BLaER1 treated with 17β-estradiol and CSF1 and Interleukin-3, amounts not matched to agents 10 nM and 100 nM (cell line): ENCODE data around the gene NOLC1.

Source experiments
- H3K27ac ChIP-seq, 11 experiments: shearing (Covaris generic); formaldehyde crosslinking; 2 replicates each; pipeline ENCODE4 v1.8.1; 2022
- H3K27me3 ChIP-seq, 11 experiments: shearing (Covaris generic); formaldehyde crosslinking; 2 replicates each; pipeline ENCODE4 v1.8.1; 2022
- H3K36me3 ChIP-seq, 11 experiments: shearing (Covaris generic); formaldehyde crosslinking; 2 replicates each; pipeline ENCODE4 v1.8.1; 2022
- H3K4me1 ChIP-seq, 10 experiments: shearing (Covaris generic); formaldehyde crosslinking; 2 replicates each; pipeline ENCODE4 v1.8.1; 2022
- H3K4me2 ChIP-seq, 11 experiments: shearing (Covaris generic); formaldehyde crosslinking; 2 replicates each; pipeline ENCODE4 v1.8.1; 2022
- H3K4me3 ChIP-seq, 10 experiments: shearing (Covaris generic); formaldehyde crosslinking; 2 replicates each; pipeline ENCODE4 v1.8.1; 2022
- H3K9ac ChIP-seq, 11 experiments: shearing (Covaris generic); formaldehyde crosslinking; 2 replicates each; pipeline ENCODE4 v1.8.1; 2022
- H3K9me3 ChIP-seq, 11 experiments: shearing (Covaris generic); formaldehyde crosslinking; replicated peaks in 1 of 11; 2 replicates each; pipeline ENCODE4 v1.8.1; 2022
- H4K20me1 ChIP-seq, 11 experiments: shearing (Covaris generic); formaldehyde crosslinking; 2 replicates each; pipeline ENCODE4 v1.8.1; 2022
- Cebpa-rat ChIP-seq, 11 experiments: shearing (Covaris generic); IDR thresholded peaks; 2 replicates each; pipeline ENCODE4 v1.8.1; 2022

The NOLC1 gene

DNA sequence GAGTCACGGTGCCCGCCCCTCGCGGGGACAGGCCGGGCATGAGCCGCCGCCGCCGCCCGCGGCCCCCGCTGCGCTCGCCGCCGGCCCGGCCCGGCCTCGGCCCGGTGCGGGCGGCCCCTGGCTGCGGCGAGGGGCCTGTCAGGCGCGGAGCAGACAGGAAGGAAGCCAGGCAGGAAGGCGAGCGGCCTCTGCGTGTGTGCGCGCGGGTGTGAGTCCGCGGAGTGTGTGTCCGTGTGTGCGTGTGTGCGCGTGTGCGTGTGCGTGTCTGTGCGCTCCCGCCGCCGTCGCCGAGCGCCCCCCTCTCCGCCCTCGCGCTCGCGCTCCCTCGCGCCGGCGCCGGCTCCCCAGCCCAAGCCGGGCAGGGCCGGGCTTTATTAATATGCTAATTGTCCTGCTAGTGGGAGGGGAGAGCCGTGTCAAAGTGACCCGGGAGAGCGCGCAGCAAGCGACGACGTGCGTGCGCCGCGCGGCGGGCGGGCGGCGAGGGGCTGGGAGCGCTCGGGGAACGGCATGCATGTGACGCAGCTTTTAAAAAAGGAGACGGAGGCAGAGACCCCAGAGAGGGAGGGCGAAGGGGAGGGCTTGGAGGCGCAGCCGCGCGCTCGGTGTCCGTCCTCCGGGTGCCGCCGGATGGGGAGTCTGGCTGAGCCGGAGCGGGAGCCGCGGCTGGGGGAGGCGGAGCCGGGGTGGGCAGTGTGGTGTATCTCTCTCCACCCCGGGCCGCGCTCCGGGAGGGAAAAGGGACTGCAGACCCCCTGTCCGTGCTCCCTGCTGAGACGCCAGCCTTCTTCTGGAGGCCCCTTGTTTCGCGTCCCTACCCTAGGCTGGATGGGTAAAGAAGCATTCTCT is 31.8 kb upstream of the NOLC1 start, which contains the start of gene LDB1:
Gene LDB1 (minus strand): TSS at position 227 of the 849 bp plus-strand sequence. CDS start 258 bp downstream, outside the sequence.
- Histone ChIP-seq H3K9ac (peak within 1 kb of the TSS; percentile 90 to 99 (median 96)), H3K4me1 (peaks cover 48 to 74% (median 68%) of the 10 kb centered on the region in 10 experiments), H3K4me3 (peak within 1 kb of the TSS; percentile 82 to 97 (median 92)), H3K27ac (peak within 1 kb of the TSS; percentile 86 to 98 (median 92)), H4K20me1 (peaks cover 0 to 34% (median 0%) of the 10 kb centered on the region in 11 experiments; a peak in 5 of 22 replicates), H3K9me3 (no peaks in the 10 kb centered on the region), H3K36me3 (no peaks in the 10 kb centered on the region), H3K27me3 (no peaks in the 10 kb centered on the region), H3K4me2 (peak within 1 kb of the TSS; percentile 95 to 100 (median 97))
- no peak for TF ChIP-seq Cebpa-rat (IDR thresholded peaks at IDR 0.05)

GRCh38 chr10:102120991-102121738 is 31.0 kb upstream of the NOLC1 start:
- Histone ChIP-seq H4K20me1 (peaks cover 0 to 27% (median 0%) of the 10 kb centered on the region in 11 experiments; a peak in 5 of 22 replicates), H3K4me1 (peaks cover 40 to 66% (median 60%) of the 10 kb centered on the region in 10 experiments), H3K9ac (peak overlapping the region; percentile 90 to 99 (median 96)), H3K27me3 (no peaks in the 10 kb centered on the region), H3K9me3 (no peaks in the 10 kb centered on the region), H3K4me2 (peak overlapping the region; percentile 95 to 100 (median 97)), H3K36me3 (no peaks in the 10 kb centered on the region), H3K27ac (peak overlapping the region; percentile 86 to 98 (median 92); a peak in 21 of 22 replicates), H3K4me3 (peak overlapping the region; percentile 82 to 97 (median 92))
- no peak for TF ChIP-seq Cebpa-rat (IDR thresholded peaks at IDR 0.05)

GRCh38 chr10:102121739-102122372 is 30.3 kb upstream of the NOLC1 start:
- H3K4me3 ChIP-seq, result peak overlapping the region; percentile 82 to 97 (median 92); a peak in 19 of 20 replicates
- peak overlapping the region in 10 of 11 experiments; percentile 86 to 98 (median 94); a peak in 19 of 22 replicates for H3K27ac ChIP-seq
- H3K4me1 ChIP-seq, result peaks cover 33 to 59% (median 54%) of the 10 kb centered on the region in 10 experiments
- H3K9ac ChIP-seq, result peak overlapping the region in 9 of 11 experiments; percentile 90 to 99 (median 97); a peak in 17 of 22 replicates
- H3K27me3 ChIP-seq, result no peaks in the 10 kb centered on the region
- no peak for TF ChIP-seq Cebpa-rat (IDR thresholded peaks at IDR 0.05)
- no peaks in the 10 kb centered on the region for H3K36me3 ChIP-seq
- H4K20me1 ChIP-seq, result peaks cover 0 to 20% (median 0%) of the 10 kb centered on the region in 11 experiments; a peak in 4 of 22 replicates
- H3K4me2 ChIP-seq, result peak overlapping the region; percentile 95 to 100 (median 97)
- H3K9me3 ChIP-seq, result no peaks in the 10 kb centered on the region

GRCh38 chr10:102122450-102122849 is 29.7 kb upstream of the NOLC1 start:
- no peaks in the 10 kb centered on the region for H3K9me3 ChIP-seq
- peaks cover 0 to 14% (median 0%) of the 10 kb centered on the region in 11 experiments; a peak in 4 of 22 replicates for H4K20me1 ChIP-seq
- H3K4me1 ChIP-seq, result peaks cover 27 to 53% (median 48%) of the 10 kb centered on the region in 10 experiments
- H3K9ac ChIP-seq, result peak overlapping the region in 1 of 11 experiments; percentile 95; a peak in 1 of 22 replicates
- no peak for TF ChIP-seq Cebpa-rat (IDR thresholded peaks at IDR 0.05)
- peak overlapping the region in 3 of 11 experiments; percentile 97 to 98 (median 97); a peak in 3 of 22 replicates for H3K27ac ChIP-seq
- H3K4me2 ChIP-seq, result peak overlapping the region in 8 of 11 experiments; percentile 95 to 100 (median 97); a peak in 14 of 22 replicates
- no peaks in the 10 kb centered on the region for H3K36me3 ChIP-seq
- no peak overlapping the region for H3K4me3 ChIP-seq
- no peaks in the 10 kb centered on the region for H3K27me3 ChIP-seq

DNA sequence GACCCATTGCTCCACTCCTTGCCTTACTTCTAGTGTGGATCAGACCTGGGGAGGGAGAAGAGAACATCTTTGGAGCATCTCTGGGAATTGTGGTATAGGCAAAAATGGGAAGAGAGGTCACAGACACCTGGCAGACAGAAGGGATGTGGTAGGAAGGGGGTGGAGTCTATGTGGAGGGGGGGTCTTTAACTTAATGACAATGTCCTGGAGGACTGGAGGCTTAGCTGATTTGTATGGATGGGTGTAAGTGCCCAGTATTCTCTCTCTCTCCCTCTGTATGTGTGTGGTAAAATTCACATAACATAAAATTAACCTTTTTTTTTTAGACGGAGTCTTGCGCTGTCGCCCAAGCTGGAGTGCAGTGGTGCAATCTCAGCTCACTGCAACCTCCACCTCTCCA is 29.0 kb upstream of the NOLC1 start:
- no peak overlapping the region for H3K9ac ChIP-seq
- H3K4me1 ChIP-seq, result peaks cover 19 to 45% (median 40%) of the 10 kb centered on the region in 10 experiments
- H3K27me3 ChIP-seq, result no peaks in the 10 kb centered on the region
- no peak overlapping the region for H3K27ac ChIP-seq
- H3K36me3 ChIP-seq, result no peaks in the 10 kb centered on the region
- TF ChIP-seq Cebpa-rat (IDR thresholded peaks at IDR 0.05), result no peak
- H4K20me1 ChIP-seq, result peaks cover 0 to 8% (median 0%) of the 10 kb centered on the region in 11 experiments; a peak in 3 of 22 replicates
- peak overlapping the region in 8 of 11 experiments; percentile 1 to 99 (median 96); a peak in 11 of 22 replicates for H3K4me2 ChIP-seq
- H3K4me3 ChIP-seq, result no peak overlapping the region
- H3K9me3 ChIP-seq, result no peaks in the 10 kb centered on the region

GRCh38 chr10:102131286-102132170 is 20.7 kb upstream of the NOLC1 start:
- peaks cover 21 to 37% (median 30%) of the 10 kb centered on the region in 10 experiments for H3K4me1 ChIP-seq
- peaks cover 24 to 33% (median 29%) of the 10 kb centered on the region in 11 experiments; a peak in 21 of 22 replicates for H4K20me1 ChIP-seq
- no peaks in the 10 kb centered on the region for H3K27me3 ChIP-seq
- peak overlapping the region in 1 of 11 experiments; percentile 27; a peak in 1 of 22 replicates for H3K27ac ChIP-seq
- no peak overlapping the region; a peak in 1 of 22 replicates for H3K9ac ChIP-seq
- peak overlapping the region in 3 of 11 experiments; percentile 55 to 58 (median 55); a peak in 4 of 22 replicates for H3K4me2 ChIP-seq
- no peak overlapping the region for H3K4me3 ChIP-seq
- H3K36me3 ChIP-seq, result peaks cover 0 to 26% (median 17%) of the 10 kb centered on the region in 11 experiments; a peak in 14 of 22 replicates
- no peak for TF ChIP-seq Cebpa-rat (IDR thresholded peaks at IDR 0.05)
- no peaks in the 10 kb centered on the region for H3K9me3 ChIP-seq

DNA sequence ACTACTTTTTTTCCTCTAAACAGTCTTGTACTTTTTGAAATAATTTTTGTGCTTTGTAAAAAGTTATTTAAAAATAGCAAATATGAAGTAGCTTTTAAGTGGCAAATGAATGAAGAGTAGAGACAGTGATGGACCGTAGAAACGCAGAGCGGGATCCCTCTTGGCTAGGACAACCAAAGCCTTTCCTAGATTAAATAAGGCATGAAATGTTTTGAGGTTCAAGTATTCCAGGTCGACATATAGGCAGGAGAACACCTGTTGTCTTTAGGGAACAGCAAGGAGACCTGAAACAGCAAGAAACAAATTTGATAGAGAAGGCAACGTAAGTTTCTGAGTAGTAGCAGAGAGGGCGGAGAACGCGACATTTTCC is 20.0 kb upstream of the NOLC1 start:
- TF ChIP-seq Cebpa-rat (IDR thresholded peaks at IDR 0.05), result no peak
- peak overlapping the region; percentile 30 to 94 (median 54); a peak in 21 of 22 replicates for H3K4me2 ChIP-seq
- peak overlapping the region; percentile 69 to 100 (median 94); a peak in 19 of 20 replicates for H3K4me3 ChIP-seq
- peak overlapping the region in 9 of 11 experiments; percentile 93 to 100 (median 99); a peak in 14 of 22 replicates for H3K9ac ChIP-seq
- H4K20me1 ChIP-seq, result peaks cover 28 to 39% (median 36%) of the 10 kb centered on the region in 11 experiments; a peak in 21 of 22 replicates
- peaks cover 0 to 32% (median 23%) of the 10 kb centered on the region in 11 experiments; a peak in 16 of 22 replicates for H3K36me3 ChIP-seq
- H3K9me3 ChIP-seq, result no peaks in the 10 kb centered on the region
- peaks cover 21 to 40% (median 30%) of the 10 kb centered on the region in 10 experiments for H3K4me1 ChIP-seq
- peak overlapping the region in 2 of 11 experiments; percentile 1 to 27; a peak in 3 of 22 replicates for H3K27ac ChIP-seq
- H3K27me3 ChIP-seq, result no peaks in the 10 kb centered on the region
